ENCODE data around the gene RAPGEF1.

DNA sequence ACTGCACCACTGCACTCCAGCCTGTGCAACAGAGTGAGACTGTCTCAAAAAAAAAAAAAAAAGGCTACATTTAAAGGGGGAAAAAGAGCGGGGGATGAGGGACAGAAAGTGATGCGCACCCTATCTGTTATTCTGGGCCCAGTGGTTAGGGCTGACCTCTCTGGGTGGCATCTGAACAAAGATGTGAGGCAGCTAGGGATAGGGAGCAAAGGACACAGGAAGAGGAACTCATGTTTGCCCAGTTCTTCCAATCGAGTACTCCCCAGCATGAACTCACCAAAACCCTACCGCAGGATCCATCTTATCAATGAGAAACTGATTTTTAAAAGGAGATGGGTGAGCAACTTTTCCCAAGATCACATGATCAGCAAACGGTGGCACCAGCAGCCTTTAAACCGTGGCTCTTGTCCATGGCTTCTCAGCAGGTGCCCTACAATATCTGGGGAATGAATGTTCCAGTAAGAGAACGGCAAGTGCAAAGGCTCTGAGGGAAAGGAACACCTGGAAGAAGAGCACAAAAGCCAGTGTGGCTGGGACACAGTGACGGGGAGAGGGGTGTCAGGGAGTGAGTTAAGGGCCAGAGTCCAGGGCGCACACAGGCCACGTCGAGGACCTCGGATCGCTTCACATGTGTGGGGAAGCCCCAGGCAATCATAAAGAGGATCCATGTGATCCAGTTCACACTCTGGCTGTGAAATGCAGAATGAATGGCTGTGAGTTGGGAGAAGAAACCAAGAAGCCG is 22.0 kb downstream of the RAPGEF1 start:
- no peak for TF ChIP-seq CTCF (IDR thresholded peaks at IDR 0.05; ENCODE audit: low read length)
- TF ChIP-seq EZH2 (optimal IDR thresholded peaks at IDR 0.05; ENCODE audit: low read depth, low read length): no peak
- no peak for TF ChIP-seq EZH2phosphoT487 (IDR thresholded peaks at IDR 0.05; ENCODE audit: low read length)
